HG03460 (cell line): ENCODE data around the gene LRRC46.

Source experiments
- ATAC-seq: cut with Tn5 transposase; IDR thresholded peaks from one replicate; pipeline ENCODE4 v1.9.1; 2021; ENCODE audit not compliant: unreplicated experiment

The LRRC46 gene

GRCh38 chr17:47875011-47875985, 43.8 kb downstream of the LRRC46 start:
- no peak for ATAC-seq

- ATAC-seq = no peak
Measured at GRCh38 chr17:47877368-47878034, 46.0 kb downstream of the LRRC46 start.

GRCh38 chr17:47878203-47879027, 46.9 kb downstream of the LRRC46 start:
- no peak for ATAC-seq

- no peak for ATAC-seq
Measured at GRCh38 chr17:47879028-47879585, 47.6 kb downstream of the LRRC46 start.

GRCh38 chr17:47879776-47880454, 48.4 kb downstream of the LRRC46 start:
- ATAC-seq = no peak

- no peak for ATAC-seq
Measured at GRCh38 chr17:47882247-47882646, 50.8 kb downstream of the LRRC46 start.

GRCh38 chr17:47882695-47883588, 51.5 kb downstream of the LRRC46 start:
- ATAC-seq = no peak

GRCh38 chr17:47883589-47884426, 52.3 kb downstream of the LRRC46 start:
- no peak for ATAC-seq

GRCh38 chr17:47884427-47884740, 52.9 kb downstream of the LRRC46 start:
- no peak for ATAC-seq

- ATAC-seq = no peak
Measured at GRCh38 chr17:47884905-47885730, 53.6 kb downstream of the LRRC46 start.
